H1 (cell line): ENCODE data around the gene TENT5A. TPM values are rescaled to one million over a fixed set of nuclear protein-coding genes. Genes with fewer than 3 reads are reported as not detected.

Source experiments
- CTCF ChIA-PET: fragments of 300-600 bp; sonication (Branson Sonifier 250); formaldehyde crosslinking; loops from one replicate; lab custom pipeline; 2021; ENCODE audit not compliant: partially characterized antibody; lab: Charles Lee
- POLR2A ChIA-PET: fragments of 300-600 bp; sonication (Branson Sonifier 250); formaldehyde crosslinking; loops from one replicate; lab custom pipeline; 2021; ENCODE audit warnings: inconsistent platforms; ENCODE audit not compliant: partially characterized antibody; lab: Charles Lee
- DNase-seq, 2 experiments: peaks; one replicate each; pipeline versions ENCODE4 v3.0.0 to v3.0.0-alpha.2; 2010 to 2022; ENCODE audit warnings: low spot score in 2 of 2, low read depth in 1 of 2, mixed read lengths in 1 of 2
- FAIRE-seq: peaks from 2 replicates; lab custom pipeline; 2011; peaks lifted over from hg19 to GRCh38; lab: Jason Lieb, UNC
- H2AFZ ChIP-seq: 2 replicates; pipeline ENCODE4 v1.8.1; 2012; ENCODE audit warnings: low read length, inconsistent platforms
- H2AK5ac ChIP-seq: 2 replicates; pipeline ENCODE4 v1.6.1; 2013; ENCODE audit warnings: low read depth, low read length
- H2BK120ac ChIP-seq: replicated peaks from 2 replicates; pipeline ENCODE3; 2013; ENCODE audit warnings: low read depth, low read length, inconsistent platforms
- H2BK12ac ChIP-seq: 2 replicates; pipeline ENCODE4 v1.6.1; 2013; ENCODE audit warnings: low read depth, low read length
- H2BK15ac ChIP-seq: 2 replicates; pipeline ENCODE4 v1.6.1; 2013; ENCODE audit warnings: low read length
- H2BK20ac ChIP-seq: 2 replicates; pipeline ENCODE4 v1.6.1; 2013; ENCODE audit warnings: low read length
- H2BK5ac ChIP-seq: 2 replicates; pipeline ENCODE4 v1.6.1; 2013; ENCODE audit warnings: low read depth, low read length
- H3K14ac ChIP-seq: 2 replicates; pipeline ENCODE4 v1.6.1; 2013; ENCODE audit warnings: inconsistent platforms; ENCODE audit not compliant: insufficient read length
- H3K18ac ChIP-seq: 2 replicates; pipeline ENCODE4 v1.6.1; 2013; ENCODE audit warnings: low read length; ENCODE audit errors: extremely low read depth
- H3K23ac ChIP-seq: 2 replicates; pipeline ENCODE4 v1.6.1; 2013; ENCODE audit warnings: inconsistent platforms; ENCODE audit not compliant: insufficient read length
- H3K23me2 ChIP-seq: 2 replicates; pipeline ENCODE4 v1.6.1; 2013; ENCODE audit warnings: low read depth, low read length
- H3K27ac ChIP-seq: 2 replicates; pipeline ENCODE4 v1.6.1; 2011; ENCODE audit warnings: low read depth, low read length, inconsistent platforms
- H3K27me3 ChIP-seq, 4 experiments: replicated peaks in 1 of 4; 1 replicate in 1 of 4; 2 replicates in 3 of 4; pipeline versions ENCODE4 v1.6.1 to v1.8.1; 2011 to 2013; ENCODE audit warnings: low read length in 3 of 4, mild to moderate bottlenecking in 3 of 4, inconsistent platforms in 2 of 4, mixed read lengths in 2 of 4, moderate library complexity in 1 of 4; ENCODE audit not compliant: control insufficient read depth in 3 of 4, insufficient read depth in 3 of 4; ENCODE audit errors: extremely low read depth in 1 of 4
- H3K36me3 ChIP-seq, 4 experiments: 2 replicates each; pipeline versions ENCODE4 v1.6.1 to v1.8.1; 2011 to 2013; ENCODE audit warnings: mild to moderate bottlenecking in 4 of 4, low read length in 3 of 4, moderate library complexity in 2 of 4, control low read depth in 1 of 4, inconsistent platforms in 1 of 4; ENCODE audit not compliant: insufficient read depth in 4 of 4, control insufficient read depth in 2 of 4
- H3K4ac ChIP-seq: replicated peaks from 2 replicates; pipeline ENCODE3; 2013; ENCODE audit warnings: low read length, low read depth, mixed read lengths, inconsistent platforms; ENCODE audit not compliant: insufficient read length
- H3K4me1 ChIP-seq, 4 experiments: replicated peaks in 1 of 4; 1 replicate in 1 of 4; 2 replicates in 3 of 4; pipeline versions ENCODE4 v1.6.1 to v1.8.1; 2011 to 2013; ENCODE audit warnings: low read length in 3 of 4, inconsistent platforms in 2 of 4, mixed read lengths in 1 of 4; ENCODE audit not compliant: insufficient read depth in 4 of 4, control insufficient read depth in 3 of 4
- H3K4me2 ChIP-seq, 2 experiments: 2 replicates each; pipeline versions ENCODE4 v1.6.1 to v1.8.1; 2011 to 2013; ENCODE audit warnings: low read depth in 2 of 2, low read length in 2 of 2, control low read depth in 1 of 2, inconsistent platforms in 1 of 2, mild to moderate bottlenecking in 1 of 2; ENCODE audit not compliant: insufficient read depth in 1 of 2
- H3K4me3 ChIP-seq, 4 experiments: fragments of 200-600, 300-600 bp in 1 of 4; sonication (generic), shearing (Covaris generic), sonication (Bioruptor Twin) in 1 of 4; 2 replicates each; pipeline versions ENCODE4 v1.5.1 to v1.8.1; 2011 to 2016; ENCODE audit warnings: low read length in 4 of 4, low read depth in 3 of 4, control low read depth in 2 of 4, inconsistent platforms in 2 of 4, mild to moderate bottlenecking in 2 of 4, mixed read lengths in 1 of 4, moderate library complexity in 1 of 4; ENCODE audit not compliant: insufficient read depth in 2 of 4; ENCODE audit errors: extremely low read depth in 1 of 4
- H3K56ac ChIP-seq: replicated peaks from 2 replicates; pipeline ENCODE3; 2013; ENCODE audit warnings: low read depth, mild to moderate bottlenecking, mixed read lengths, low read length, inconsistent platforms; ENCODE audit not compliant: insufficient read length
- H3K79me1 ChIP-seq: 2 replicates; pipeline ENCODE4 v1.6.1; 2013; ENCODE audit warnings: low read depth, low read length, control low read depth
- H3K79me2 ChIP-seq, 2 experiments: 2 replicates each; pipeline versions ENCODE4 v1.6.1 to v1.8.1; 2012 to 2013; ENCODE audit warnings: low read length in 2 of 2, mild to moderate bottlenecking in 2 of 2, inconsistent platforms in 1 of 2; ENCODE audit not compliant: insufficient read depth in 2 of 2, control insufficient read depth in 1 of 2
- H3K9ac ChIP-seq, 4 experiments: replicated peaks in 1 of 4; 1 replicate in 1 of 4; 2 replicates in 3 of 4; pipeline versions ENCODE4 v1.6.1 to v1.8.1; 2011 to 2013; ENCODE audit warnings: low read depth in 3 of 4, low read length in 3 of 4, control low read depth in 2 of 4, mild to moderate bottlenecking in 2 of 4, moderate library complexity in 2 of 4, inconsistent platforms in 1 of 4; ENCODE audit errors: extremely low read depth in 1 of 4
- H3K9me3 ChIP-seq, 2 experiments: 2 replicates each; pipeline versions ENCODE4 v1.6.1 to v1.8.1; 2012 to 2013; ENCODE audit warnings: mild to moderate bottlenecking in 2 of 2, moderate library complexity in 2 of 2, control low read depth in 1 of 2, inconsistent platforms in 1 of 2, low read depth in 1 of 2, low read length in 1 of 2, mixed read lengths in 1 of 2; ENCODE audit not compliant: insufficient read depth in 2 of 2
- H4K20me1 ChIP-seq, 2 experiments: replicated peaks in 1 of 2; 2 replicates each; pipeline versions ENCODE3 to v1.8.1; 2011 to 2013; ENCODE audit warnings: inconsistent platforms in 2 of 2, low read length in 2 of 2, mild to moderate bottlenecking in 1 of 2; ENCODE audit not compliant: insufficient read depth in 2 of 2, control insufficient read depth in 1 of 2
- H4K5ac ChIP-seq: 2 replicates; pipeline ENCODE4 v1.6.1; 2013; ENCODE audit warnings: low read length, low read depth, mixed read lengths, inconsistent platforms; ENCODE audit not compliant: insufficient read length
- H4K8ac ChIP-seq: 2 replicates; pipeline ENCODE4 v1.8.0; 2013; ENCODE audit warnings: mild to moderate bottlenecking, moderate library complexity, low read length, inconsistent platforms; ENCODE audit not compliant: insufficient read depth; ENCODE audit errors: extremely low read depth
- H4K91ac ChIP-seq: replicated peaks from 2 replicates; pipeline ENCODE3; 2013; ENCODE audit warnings: low read length, mixed read lengths, inconsistent platforms; ENCODE audit not compliant: insufficient read length
- ASH2L ChIP-seq: fragments of 200-600, 300-600 bp; sonication (generic); IDR thresholded peaks from one replicate; pipeline ENCODE4 v1.7.1; 2017; ENCODE audit warnings: low read length
- BRCA1 ChIP-seq: IDR thresholded peaks from 2 replicates; pipeline ENCODE4 v1.6.1; 2012; ENCODE audit warnings: low read depth, low read length, improper control_type of control experiment
- E2F6 ChIP-seq: IDR thresholded peaks from 2 replicates; pipeline ENCODE4 v1.6.1; 2012; ENCODE audit warnings: inconsistent platforms
- HDAC2 ChIP-seq, 2 experiments: fragments of 300-600 bp in 1 of 2; sonication (generic) in 1 of 2; IDR thresholded peaks; 2 replicates each; pipeline ENCODE4 v1.6.1; 2011 to 2012; ENCODE audit warnings: low read depth in 2 of 2, low read length in 2 of 2, mild to moderate bottlenecking in 2 of 2, moderate library complexity in 2 of 2, borderline replicate concordance in 1 of 2, inconsistent platforms in 1 of 2
- KDM5A ChIP-seq: fragments of 200-600 bp; IDR thresholded peaks from 2 replicates; pipeline ENCODE4 v1.7.1; 2012; ENCODE audit warnings: mild to moderate bottlenecking, low read length, inconsistent platforms, mixed read lengths
- POU5F1 ChIP-seq: IDR thresholded peaks from 2 replicates; pipeline ENCODE4 v1.6.1; 2011; ENCODE audit warnings: low read depth, mild to moderate bottlenecking, low read length, moderate library complexity
- SIN3A ChIP-seq, 2 experiments: IDR thresholded peaks in 1 of 2; conservative IDR thresholded peaks in 1 of 2; 2 replicates each; pipeline ENCODE4 v1.6.1; 2011 to 2012; ENCODE audit warnings: low read length in 2 of 2, improper control_type of control experiment in 1 of 2, low read depth in 1 of 2, mild to moderate bottlenecking in 1 of 2
- SRF ChIP-seq: IDR thresholded peaks from 2 replicates; pipeline ENCODE4 v1.6.1; 2011; ENCODE audit warnings: mild to moderate bottlenecking, low read depth, low read length, moderate library complexity
- TBP ChIP-seq: IDR thresholded peaks from 2 replicates; pipeline ENCODE4 v1.6.1; 2011; ENCODE audit warnings: low read depth, low read length, improper control_type of control experiment
- TCF12 ChIP-seq: IDR thresholded peaks from 2 replicates; pipeline ENCODE4 v1.6.1; 2011; ENCODE audit warnings: low read depth, mild to moderate bottlenecking, low read length
- WGBS, 2 experiments: shearing (Covaris generic) in 1 of 2; methylation state at CpG; one replicate each; pipeline versions ENCODE4 v1.1.6 to v1.1.7; 2013 to 2015; ENCODE audit warnings: low lambda C conversion rate in 2 of 2, mixed read lengths in 2 of 2, inconsistent platforms in 1 of 2, low coverage in 1 of 2, missing lambda C conversion rate in 1 of 2; ENCODE audit not compliant: insufficient replicate concordance in 2 of 2, insufficient coverage in 1 of 2, insufficient read length in 1 of 2; ENCODE audit errors: extremely low coverage in 1 of 2, missing lambda C conversion rate in 1 of 2; 5-methylcytosine and 5-hydroxymethylcytosine counted together
- polyA plus RNA-seq, 7 experiments: library from polyadenylated mRNA; depleted of rRNA in 3 of 7; stranded (reverse) in 5 of 7; unstranded in 2 of 7; fragments of >200 nt in 5 of 7; fragments of 200-250 nt in 2 of 7; gene quantifications; 1 replicate in 5 of 7; 2 replicates in 1 of 7; 4 replicates in 1 of 7; pipeline versions ENCODE4 v1.2.1 to v1.2.3, GENCODE V29; 2011 to 2013; ENCODE audit warnings: missing spikeins in 2 of 7, mixed read lengths in 2 of 7
- total RNA-seq: library from RNA; stranded (reverse); fragmentation: NEBNext Ultra II Directional; extraction: Animal tissue kit (Norgen Biotek cat#: 25700); gene quantifications from 2 replicates; pipeline ENCODE4 v1.2.1, GENCODE V29; 2021

Gene TENT5A
- total and polyA plus RNA-seq, 2 of the 8 experiments (the other 6 are each of a cell fraction or from before 2014, with no cell fraction given): 0.91 to 2.9 TPM

- no peak overlapping the region for H3K14ac ChIP-seq
- 11% methylated on average over 54 of the region's 65 CpGs; no CpG with 5 or more reads in 1 of the 2 experiments for WGBS, 2 experiments
- CTCF ChIA-PET: interaction anchor here (0.6 to 4.4 kb wide), 6 partner anchors 12 to 1295 kb away, joined by 3 to 24 read pairs (median 3); no protein-coding TSS in a partner anchor
- 0 out of 2 replicates have a peak overlapping the region, but pooled peaks have one; percentile 38 for H2BK5ac ChIP-seq
- no peaks in the 10 kb centered on the region for H3K9me3 ChIP-seq
- H3K4me2 ChIP-seq: peak overlapping the region; percentile 93
- H2BK20ac ChIP-seq: peak overlapping the region; percentile 80; the same call in 1 of the 2 replicates
- H3K79me2 ChIP-seq: no peaks in the 10 kb centered on the region
- no peaks in the 10 kb centered on the region; a peak in 1 of 8 replicates for H3K36me3 ChIP-seq
- peak overlapping the region; percentile 98; the same call in 1 of the 2 replicates for H2BK15ac ChIP-seq
- peaks cover 0 to 3% (median 0%) of the 10 kb centered on the region in 4 experiments; a peak in 3 of 7 replicates for H3K4me1 ChIP-seq
- peak overlapping the region; percentile 94 for H2BK12ac ChIP-seq
- no peak overlapping the region for H2AK5ac ChIP-seq
- H2BK120ac ChIP-seq: no peak overlapping the region
- H4K5ac ChIP-seq: no peak overlapping the region
- peaks cover 0 to 24% (median 10%) of the 10 kb centered on the region in 4 experiments; a peak in 5 of 7 replicates for H3K27me3 ChIP-seq
- H3K23ac ChIP-seq: no peak overlapping the region
- H3K79me1 ChIP-seq: no peaks in the 10 kb centered on the region
- H3K4me3 ChIP-seq: peak overlapping the region; percentile 65 to 84 (median 78)
- peak in 1 of 2 experiments; percentile 65 for DNase-seq
- POLR2A ChIA-PET: interaction anchor here (0.6 kb wide), 1 partner anchor 155 kb away, joined by 3 read pairs; no protein-coding TSS in a partner anchor
- peak overlapping the region; percentile 29 to 64 (median 46); a peak in 6 of 7 replicates for H3K9ac ChIP-seq
- no peak for FAIRE-seq
- no peak overlapping the region for H3K27ac ChIP-seq
- H3K56ac ChIP-seq: no peak overlapping the region
- H3K4ac ChIP-seq: peak overlapping the region; percentile 33
- H2AFZ ChIP-seq: peak overlapping the region; percentile 86; the same call in 1 of the 2 replicates
- H3K18ac ChIP-seq: peak overlapping the region; percentile 85
- H3K23me2 ChIP-seq: peaks cover 12% of the 10 kb centered on the region
- H4K20me1 ChIP-seq: no peaks in the 10 kb centered on the region
- peak overlapping the region; percentile 69 for H4K91ac ChIP-seq
- H4K8ac ChIP-seq: peak overlapping the region; percentile 87; the same call in 1 of the 2 replicates
- TF ChIP-seq SIN3A (conservative IDR thresholded peaks at IDR 0.05 in 1 of 2, IDR thresholded peaks at IDR 0.05 in 1 of 2; ENCODE audit: low read depth in 1 of 2, low read length in 2 of 2): 0 out of 4 replicates have a peak, but pooled peaks of 1 of the 2 experiments have one; percentile 2
- peak; percentile 66 for TF ChIP-seq ASH2L
- TF ChIP-seq TBP: no peak
- TF ChIP-seq KDM5A: no peak
- no peak for TF ChIP-seq BRCA1
- no peak for TF ChIP-seq SRF
- no peak for TF ChIP-seq HDAC2 (IDR thresholded peaks at IDR 0.05; ENCODE audit: borderline replicate concordance in 1 of 2, low read depth in 2 of 2, low read length in 2 of 2)
- no peak for TF ChIP-seq TCF12
- no peak for TF ChIP-seq POU5F1
- TF ChIP-seq E2F6: peak; percentile 24; the same call in 1 of the 2 replicates
These were observed 945 bp downstream of the TENT5A start for GRCh38 chr6:81751388-81752083.
